Progenitor cell of endocrine pancreas (in vitro differentiated cells): ENCODE measurements around the gene CXCL8. TPM values are rescaled to one million over a fixed set of nuclear protein-coding genes. Genes with fewer than 3 reads are reported as not detected.

ENCODE experiments used
- DNase-seq: peaks from one replicate; pipeline ENCODE4 v3.0.0; 2021; ENCODE audit warnings: low spot score; ENCODE audit not compliant: unreplicated experiment
- H3K27ac Mint-ChIP-seq: 2 replicates; pipeline ENCODE4 v1.8.0; 2021; ENCODE audit warnings: mild to moderate bottlenecking, moderate library complexity, mixed read lengths
- H3K27me3 Mint-ChIP-seq: 2 replicates; pipeline ENCODE4 v1.8.0; 2021; ENCODE audit warnings: mixed read lengths
- H3K36me3 Mint-ChIP-seq: 2 replicates; pipeline ENCODE4 v1.8.0; 2022; ENCODE audit warnings: mixed read lengths; ENCODE audit not compliant: insufficient read depth
- H3K4me1 Mint-ChIP-seq: 2 replicates; pipeline ENCODE4 v1.8.0; 2021; ENCODE audit warnings: low read depth, mixed read lengths
- H3K4me3 Mint-ChIP-seq: 2 replicates; pipeline ENCODE4 v1.8.0; 2021; ENCODE audit warnings: low read depth, mild to moderate bottlenecking, moderate library complexity, mixed read lengths
- H3K9me3 Mint-ChIP-seq: 2 replicates; pipeline ENCODE4 v1.8.0; 2021; ENCODE audit warnings: low read depth, mixed read lengths
- total RNA-seq: library from RNA; stranded (reverse); gene quantifications from 2 replicates; pipeline ENCODE4 v1.2.1, GENCODE V29; 2021
- TF ChIP-seq, protein P1 (sequence below): fragments of 200-600 bp; sonication (generic); IDR thresholded peaks from one replicate; pipeline ENCODE4 v1.5.0; 2021; ENCODE audit warnings: antibody characterized with exemption, mild to moderate bottlenecking; ENCODE audit not compliant: unreplicated experiment

CXCL8 gene
- total RNA-seq, 1 donor from 2014 or later = 0.84 TPM

DNA sequence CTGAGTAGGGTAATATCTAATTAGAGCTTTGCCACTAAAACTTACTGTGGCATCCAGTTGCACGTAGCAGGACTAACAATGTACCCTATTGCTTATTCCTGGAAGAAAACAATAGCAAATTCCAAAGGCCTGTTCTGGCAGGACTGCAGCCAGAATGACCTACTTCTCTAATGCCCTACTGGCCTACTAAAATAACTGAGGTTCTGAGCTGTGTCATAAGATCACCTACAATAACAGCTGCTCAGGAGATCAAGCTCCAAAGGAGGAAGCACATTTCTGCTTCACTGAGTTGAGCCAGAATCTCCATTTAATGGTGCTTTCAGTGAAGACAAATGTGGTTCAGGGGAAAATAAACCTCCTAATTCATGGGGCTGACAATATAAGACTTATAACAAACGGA is 42.2 kb upstream of the CXCL8 start:
- TF ChIP-seq, protein P1, sequence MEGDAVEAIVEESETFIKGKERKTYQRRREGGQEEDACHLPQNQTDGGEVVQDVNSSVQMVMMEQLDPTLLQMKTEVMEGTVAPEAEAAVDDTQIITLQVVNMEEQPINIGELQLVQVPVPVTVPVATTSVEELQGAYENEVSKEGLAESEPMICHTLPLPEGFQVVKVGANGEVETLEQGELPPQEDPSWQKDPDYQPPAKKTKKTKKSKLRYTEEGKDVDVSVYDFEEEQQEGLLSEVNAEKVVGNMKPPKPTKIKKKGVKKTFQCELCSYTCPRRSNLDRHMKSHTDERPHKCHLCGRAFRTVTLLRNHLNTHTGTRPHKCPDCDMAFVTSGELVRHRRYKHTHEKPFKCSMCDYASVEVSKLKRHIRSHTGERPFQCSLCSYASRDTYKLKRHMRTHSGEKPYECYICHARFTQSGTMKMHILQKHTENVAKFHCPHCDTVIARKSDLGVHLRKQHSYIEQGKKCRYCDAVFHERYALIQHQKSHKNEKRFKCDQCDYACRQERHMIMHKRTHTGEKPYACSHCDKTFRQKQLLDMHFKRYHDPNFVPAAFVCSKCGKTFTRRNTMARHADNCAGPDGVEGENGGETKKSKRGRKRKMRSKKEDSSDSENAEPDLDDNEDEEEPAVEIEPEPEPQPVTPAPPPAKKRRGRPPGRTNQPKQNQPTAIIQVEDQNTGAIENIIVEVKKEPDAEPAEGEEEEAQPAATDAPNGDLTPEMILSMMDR = no peak
- H3K27me3 Mint-ChIP-seq = no peaks in the 10 kb centered on the region
- no peak for DNase-seq
- H3K36me3 Mint-ChIP-seq = no peaks in the 10 kb centered on the region
- no peaks in the 10 kb centered on the region for H3K9me3 Mint-ChIP-seq
- H3K4me3 Mint-ChIP-seq = no peak overlapping the region
- no peaks in the 10 kb centered on the region for H3K4me1 Mint-ChIP-seq
- no peak overlapping the region for H3K27ac Mint-ChIP-seq

DNA sequence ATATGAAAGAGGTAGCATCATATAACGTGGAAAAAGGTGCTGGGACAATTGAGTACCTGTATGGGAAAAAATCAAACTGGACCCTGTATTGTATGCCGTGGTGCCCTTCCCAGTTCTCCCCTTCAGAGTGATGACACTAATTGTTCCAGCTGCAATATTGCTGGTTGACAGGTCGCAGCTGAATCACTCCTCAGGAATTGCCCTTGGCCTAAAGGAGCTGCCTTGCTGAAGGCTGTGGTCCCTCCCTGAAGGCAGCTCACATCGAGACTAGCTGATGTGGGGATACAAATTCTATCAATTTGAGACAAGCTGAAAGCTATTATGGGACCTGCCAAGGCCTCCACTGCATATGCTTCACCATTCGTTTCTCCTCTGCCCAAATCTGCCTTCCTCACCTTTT is 39.3 kb upstream of the CXCL8 start:
- Mint-ChIP-seq H3K27ac (no peak overlapping the region), H3K27me3 (peaks cover 3% of the 10 kb centered on the region), H3K4me3 (no peak overlapping the region), H3K9me3 (no peaks in the 10 kb centered on the region), H3K36me3 (no peaks in the 10 kb centered on the region), H3K4me1 (no peaks in the 10 kb centered on the region)
- no peak for DNase-seq
- TF ChIP-seq, protein P1 = no peak

DNA sequence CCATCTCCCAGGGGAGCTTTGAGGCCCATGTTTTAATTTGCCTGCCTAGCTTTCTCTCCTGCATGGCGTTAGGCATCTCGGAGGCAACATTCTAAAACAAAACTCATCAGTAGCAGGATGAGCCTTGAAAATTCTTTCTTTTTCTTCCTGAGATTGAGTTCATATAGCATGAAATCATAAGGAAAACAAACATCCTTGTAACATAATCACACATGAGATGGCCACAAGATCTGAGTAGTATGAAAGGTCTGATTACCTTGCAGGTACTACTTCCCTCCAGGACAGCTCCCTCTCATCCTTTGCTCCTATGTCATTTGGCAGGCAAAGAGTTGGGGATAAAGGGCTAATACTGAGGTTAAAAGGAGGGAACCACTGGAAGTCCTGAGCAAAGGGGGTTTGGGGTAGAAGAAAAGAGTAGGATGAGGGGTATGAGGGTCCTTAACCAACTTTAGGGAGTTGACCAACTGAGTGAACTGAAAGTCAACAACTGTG is 37.5 kb upstream of the CXCL8 start:
- no peak for DNase-seq
- H3K27ac Mint-ChIP-seq = no peak overlapping the region
- peaks cover 3% of the 10 kb centered on the region for H3K27me3 Mint-ChIP-seq
- TF ChIP-seq, protein P1 = no peak
- no peaks in the 10 kb centered on the region for H3K4me1 Mint-ChIP-seq
- H3K9me3 Mint-ChIP-seq = no peaks in the 10 kb centered on the region
- no peak overlapping the region for H3K4me3 Mint-ChIP-seq
- no peaks in the 10 kb centered on the region for H3K36me3 Mint-ChIP-seq

DNA sequence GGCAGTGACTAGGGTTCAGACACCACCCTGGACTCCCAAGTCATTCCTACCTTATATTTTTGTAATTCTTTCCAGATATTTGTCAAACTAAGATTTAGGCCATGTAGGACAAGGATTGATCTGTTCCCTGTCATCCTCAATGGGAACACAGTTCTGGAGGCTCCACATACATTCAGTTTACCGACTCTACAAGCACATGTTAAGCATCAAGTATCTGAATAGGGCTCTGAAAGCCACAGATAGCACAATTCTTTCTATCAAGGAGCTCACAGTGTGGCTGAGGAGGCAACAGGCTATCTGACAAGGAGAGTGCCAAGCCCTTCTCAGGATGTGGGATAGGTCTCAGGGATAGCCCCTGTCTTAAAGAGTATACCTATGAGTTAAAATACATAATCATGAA is 37.0 kb upstream of the CXCL8 start:
- H3K9me3 Mint-ChIP-seq = no peaks in the 10 kb centered on the region
- TF ChIP-seq, protein P1 = no peak
- H3K36me3 Mint-ChIP-seq = no peaks in the 10 kb centered on the region
- H3K4me1 Mint-ChIP-seq = no peaks in the 10 kb centered on the region
- H3K27me3 Mint-ChIP-seq = peaks cover 3% of the 10 kb centered on the region
- no peak for DNase-seq
- H3K4me3 Mint-ChIP-seq = no peak overlapping the region
- H3K27ac Mint-ChIP-seq = no peak overlapping the region

DNA sequence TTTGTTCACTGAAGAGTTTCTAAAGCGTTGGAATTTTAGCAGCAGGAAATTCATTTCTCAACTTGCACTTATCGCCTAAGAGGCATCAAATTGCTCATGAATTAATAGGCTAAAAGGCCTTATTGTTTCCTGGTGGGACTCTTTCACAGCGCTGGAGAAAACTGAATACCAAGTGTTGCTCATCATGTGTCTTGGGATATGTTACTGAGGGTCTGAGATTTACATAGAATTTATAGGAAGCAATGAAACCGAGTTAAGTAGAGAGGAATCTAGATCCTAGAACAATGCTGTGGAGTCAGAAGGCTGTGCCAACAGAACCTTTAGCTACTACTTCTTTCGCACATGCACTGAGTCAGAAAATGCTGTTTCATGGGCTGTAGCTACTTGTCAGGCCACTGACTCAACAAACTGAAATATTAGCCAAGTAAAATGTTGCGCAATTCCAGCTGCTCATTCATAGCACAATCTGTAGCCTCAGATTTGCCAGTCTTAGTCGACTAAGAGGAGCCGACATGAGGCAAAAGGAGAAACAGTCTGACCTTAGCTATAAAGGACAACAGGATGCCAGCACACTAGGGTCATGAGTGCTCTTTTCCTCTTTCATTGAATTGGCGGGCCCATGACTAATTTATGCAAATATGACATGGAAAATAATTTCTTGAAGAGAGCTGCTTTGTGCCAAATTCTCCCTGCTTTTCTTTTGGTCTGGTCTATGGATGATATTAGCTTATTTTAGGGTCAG is 35.9 kb upstream of the CXCL8 start:
- Mint-ChIP-seq H3K27ac (no peak overlapping the region), H3K4me3 (no peak overlapping the region), H3K36me3 (no peaks in the 10 kb centered on the region), H3K9me3 (no peaks in the 10 kb centered on the region), H3K27me3 (peaks cover 3% of the 10 kb centered on the region), H3K4me1 (no peaks in the 10 kb centered on the region)
- TF ChIP-seq, protein P1 = no peak
- no peak for DNase-seq
